GM18868 (cell line): ENCODE measurements around the gene AP5Z1.

Experiments
- ATAC-seq: cut with Tn5 transposase; IDR thresholded peaks from one replicate; pipeline ENCODE4 v1.9.1; 2021; ENCODE audit warnings: mild to moderate bottlenecking, moderate library complexity; ENCODE audit not compliant: unreplicated experiment

Gene AP5Z1

DNA sequence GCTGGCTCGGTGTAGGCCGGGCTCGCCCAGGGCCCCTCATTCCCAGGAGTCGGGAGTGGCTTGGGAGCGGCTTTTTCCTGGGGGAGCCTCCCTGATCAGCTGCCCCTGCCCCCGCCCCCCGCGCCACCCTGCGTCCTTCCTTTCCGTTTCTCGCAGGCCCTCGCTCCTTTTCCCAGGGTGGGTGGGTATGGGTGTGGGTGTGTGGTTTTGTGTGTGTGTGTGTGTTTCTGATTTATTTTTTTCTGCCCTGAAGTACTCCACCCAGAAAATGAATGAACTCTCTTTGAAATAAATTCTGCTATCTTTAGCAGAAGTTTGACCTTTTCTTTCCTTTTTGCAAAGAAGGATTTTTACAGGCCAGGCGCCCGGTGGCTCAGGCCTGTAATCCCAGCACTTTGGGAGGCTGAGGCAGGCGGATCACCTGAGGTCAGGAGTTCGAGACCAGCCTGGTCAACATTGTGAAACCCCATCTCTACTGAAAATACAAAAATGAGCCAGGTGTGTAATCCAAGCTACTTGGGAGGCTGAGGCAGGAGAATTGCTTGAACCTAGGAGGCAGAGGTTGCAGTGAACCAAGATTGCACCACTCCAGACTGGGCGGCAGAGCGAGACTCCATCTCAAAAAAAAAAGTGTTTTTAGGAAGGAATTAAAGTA, 30.0 kb upstream of the AP5Z1 start:
- ATAC-seq, result peak; percentile 33

DNA sequence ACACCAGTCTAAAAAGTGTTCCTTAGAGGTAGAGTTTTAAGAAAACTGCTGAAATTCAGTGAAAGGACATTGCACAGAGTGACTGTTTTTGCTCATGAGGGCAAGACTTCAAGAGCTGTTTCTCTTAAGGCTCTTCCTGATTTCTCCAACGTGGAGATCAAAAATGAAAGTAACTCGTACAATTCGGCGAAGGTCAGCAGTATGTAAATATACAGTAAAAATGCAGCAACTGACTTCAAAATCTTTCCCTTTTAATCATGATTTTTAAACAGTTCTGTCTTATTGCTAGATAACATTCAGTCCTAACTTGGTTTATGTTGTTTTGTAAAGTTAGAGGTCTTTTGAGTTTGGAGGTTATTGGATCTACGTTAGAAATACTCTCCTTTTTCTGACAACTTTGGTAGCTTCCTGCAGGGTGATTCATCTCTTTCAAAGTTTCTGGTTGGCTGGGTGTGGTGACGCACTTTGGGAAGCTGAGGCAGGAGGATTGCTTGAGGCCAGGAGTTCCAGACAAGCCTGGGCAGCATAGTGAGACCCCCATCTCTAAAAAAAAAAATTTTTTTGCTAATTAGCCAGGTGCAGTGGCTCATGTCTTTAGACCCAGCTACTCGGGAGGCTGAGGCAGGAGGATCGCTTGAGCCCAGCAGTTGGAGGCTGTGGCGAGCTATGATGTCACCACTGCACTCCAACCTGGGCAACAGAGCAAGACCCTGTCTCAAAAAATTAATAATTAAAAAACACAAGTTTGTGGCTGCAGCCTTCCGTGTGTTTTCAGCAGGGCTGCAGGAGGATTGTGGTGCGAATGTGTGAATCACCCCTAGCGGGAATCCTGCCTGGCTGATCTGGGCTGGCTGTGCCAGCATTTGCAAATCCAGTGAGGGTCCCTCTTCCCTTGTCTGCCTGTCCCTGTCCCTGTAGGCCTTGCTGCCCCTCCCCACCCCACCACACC, 29.2 kb upstream of the AP5Z1 start:
- ATAC-seq, result no peak

DNA sequence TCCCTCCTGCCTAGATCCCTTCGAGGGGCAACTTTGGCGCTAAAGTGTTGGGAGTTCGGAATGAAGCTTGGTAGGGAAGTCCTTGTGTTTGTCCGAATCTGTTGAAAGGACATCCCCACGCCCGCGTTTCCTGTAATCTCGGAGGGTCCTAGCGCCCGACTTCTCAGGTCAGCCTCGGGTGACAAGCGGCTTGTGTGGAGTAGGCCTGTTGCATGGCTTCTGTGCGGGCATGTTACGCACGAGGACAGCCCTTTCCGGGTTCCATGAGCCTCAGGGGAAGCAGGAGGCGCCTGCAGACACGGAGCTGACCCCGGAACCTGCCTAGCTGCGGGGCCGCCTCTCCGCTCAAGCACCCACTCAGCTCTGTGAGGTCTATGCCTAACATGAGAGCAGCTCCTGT, 28.4 kb upstream of the AP5Z1 start:
- ATAC-seq, result no peak

DNA sequence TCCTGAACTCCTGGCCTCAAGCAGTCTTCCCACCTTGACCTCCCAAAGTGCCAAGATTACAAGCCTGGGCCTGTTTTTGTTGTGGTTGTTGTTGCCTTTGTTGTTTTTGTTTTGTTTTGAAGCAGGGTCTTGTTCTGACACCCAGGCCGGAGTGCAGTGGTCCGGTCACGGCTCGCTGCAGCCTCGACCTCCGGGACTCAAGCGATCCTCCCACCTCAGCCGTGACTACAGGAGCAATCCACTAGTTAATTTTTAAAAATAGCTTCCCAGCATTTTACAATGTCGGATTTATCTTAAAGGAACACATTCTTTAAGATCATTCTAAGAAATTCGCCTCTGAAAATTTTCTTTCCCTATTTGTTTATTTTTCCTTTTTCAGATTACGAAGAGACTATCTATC, 27.7 kb upstream of the AP5Z1 start:
- no peak for ATAC-seq

DNA sequence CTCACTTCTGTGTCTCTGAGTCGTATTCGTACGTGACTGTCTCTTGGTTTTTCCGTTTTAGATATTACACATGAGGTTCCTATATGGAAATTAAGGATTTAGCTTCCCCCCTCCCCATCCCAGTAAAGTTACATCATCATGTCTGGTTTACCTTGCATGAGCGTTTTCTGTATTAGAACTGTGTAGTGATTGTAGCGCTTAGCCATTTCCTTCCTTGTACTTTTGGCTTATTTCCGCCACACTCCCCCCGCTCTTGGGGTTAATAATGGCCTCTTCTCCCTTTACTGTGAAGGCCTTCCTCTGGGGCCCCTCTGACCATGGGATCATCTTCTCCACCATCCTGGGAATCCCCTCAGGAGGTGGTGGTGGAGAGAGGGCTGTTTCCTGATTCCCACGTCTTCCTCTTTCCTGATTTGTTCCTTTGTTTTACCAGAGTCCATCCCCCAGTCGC, 27.2 kb upstream of the AP5Z1 start:
- no peak for ATAC-seq

DNA sequence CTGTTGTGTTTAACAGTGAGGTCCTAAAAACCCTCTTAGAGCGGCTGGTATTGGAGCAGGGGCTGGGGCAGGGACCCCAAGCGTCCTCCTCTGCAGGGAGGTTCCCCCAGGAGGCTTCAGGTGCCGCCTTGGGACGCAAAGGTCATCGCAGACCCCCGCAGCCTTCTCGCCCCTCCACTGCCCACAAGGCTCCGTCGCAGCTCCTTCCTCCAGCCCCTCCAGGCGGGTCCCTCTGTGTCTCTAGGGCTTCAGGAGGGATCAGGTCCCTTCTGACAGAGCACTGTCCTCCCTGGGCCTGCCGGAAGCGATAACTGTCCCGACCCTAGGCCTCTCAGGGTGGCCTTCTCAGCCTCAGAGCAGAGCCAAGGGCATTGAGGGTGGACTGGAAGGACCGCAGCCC, 26.1 kb upstream of the AP5Z1 start:
- ATAC-seq, result no peak

DNA sequence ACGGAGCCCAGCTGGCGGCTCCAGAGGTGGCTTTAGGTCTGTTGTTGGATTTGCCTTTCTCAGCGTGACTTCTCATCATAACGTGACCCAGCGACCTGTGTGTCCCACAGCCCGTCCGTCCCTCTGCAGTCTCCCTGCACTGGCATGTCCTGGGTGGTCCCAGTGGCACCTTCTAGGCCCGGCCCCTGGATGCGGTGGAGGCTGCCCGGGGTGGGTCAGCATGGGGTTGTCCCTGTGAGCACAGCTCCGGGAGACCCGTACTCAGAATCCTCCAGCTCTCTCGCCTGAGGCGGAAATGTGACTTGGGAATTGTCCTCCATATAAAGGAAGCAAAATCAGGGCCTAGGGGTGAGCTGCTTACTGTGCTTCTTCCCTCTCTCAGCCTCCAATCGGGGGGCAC, 25.6 kb upstream of the AP5Z1 start:
- no peak for ATAC-seq

DNA sequence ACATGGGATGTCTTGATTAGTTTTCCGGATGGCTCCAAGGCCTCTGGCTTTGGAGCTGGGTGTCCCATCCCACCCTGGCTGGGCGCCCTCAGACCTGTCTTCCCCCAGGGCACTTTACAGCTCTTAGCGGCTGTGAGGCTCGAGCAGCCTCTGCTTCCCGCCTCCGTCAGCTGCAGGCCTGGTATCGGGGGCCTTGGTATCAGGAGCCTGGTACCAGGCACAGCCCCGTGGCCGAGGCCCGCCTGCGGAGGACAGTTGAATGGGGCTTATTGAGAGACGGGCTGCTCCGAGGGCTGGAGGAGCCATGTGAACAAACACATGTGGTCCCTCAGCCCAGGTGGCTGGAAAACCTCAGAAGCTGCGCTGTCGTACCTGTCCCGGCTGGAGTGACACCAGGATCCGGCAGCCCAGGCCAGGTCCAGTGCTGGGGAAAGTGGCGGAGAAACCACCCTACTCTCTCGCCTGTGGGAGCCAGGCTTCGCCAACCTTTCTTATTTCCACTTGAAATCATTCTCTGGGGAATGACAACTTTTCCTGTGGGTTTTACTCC, 23.9 kb upstream of the AP5Z1 start:
- ATAC-seq, result no peak

DNA sequence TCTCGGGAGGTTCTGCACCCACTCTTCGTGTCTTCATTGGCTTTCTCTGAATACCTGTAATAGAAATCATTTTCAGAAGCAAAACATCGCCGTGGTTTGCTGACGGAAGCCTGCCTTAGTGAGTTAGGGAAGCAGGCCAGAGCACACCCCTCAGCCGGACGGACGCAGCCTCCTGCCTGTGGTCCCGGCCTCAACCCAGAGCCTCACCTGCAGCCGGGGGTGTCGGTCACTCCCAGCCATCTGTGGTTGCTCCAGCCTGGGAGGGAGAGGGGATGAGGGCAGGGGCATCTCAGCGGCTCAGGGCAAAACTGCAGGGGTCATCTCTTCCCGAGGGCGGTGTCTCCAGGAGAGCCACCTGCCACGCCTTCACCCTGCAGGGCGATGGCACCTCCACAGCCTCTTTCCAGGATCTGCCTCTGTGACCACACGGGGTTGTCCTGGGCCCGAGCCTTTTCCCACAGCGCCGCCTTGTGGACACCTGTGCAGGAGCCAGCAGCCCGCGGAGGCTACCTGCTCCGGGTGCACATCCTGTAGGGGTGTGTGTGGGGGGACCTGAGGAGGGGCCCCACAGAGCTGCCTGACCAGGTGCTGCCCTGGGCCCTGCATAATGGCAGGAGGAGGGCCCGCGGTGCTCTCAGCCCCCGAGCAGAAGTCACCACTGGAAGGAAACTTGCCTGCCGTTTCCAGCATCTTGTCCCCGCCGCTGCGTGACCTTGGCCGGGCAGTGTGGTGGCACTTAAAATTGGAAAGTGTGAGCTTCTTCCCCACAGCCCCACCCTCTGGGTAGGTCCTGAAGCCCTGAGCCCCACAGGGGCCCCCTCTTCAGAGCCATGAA, 21.6 kb upstream of the AP5Z1 start:
- ATAC-seq, result peak; percentile 89

DNA sequence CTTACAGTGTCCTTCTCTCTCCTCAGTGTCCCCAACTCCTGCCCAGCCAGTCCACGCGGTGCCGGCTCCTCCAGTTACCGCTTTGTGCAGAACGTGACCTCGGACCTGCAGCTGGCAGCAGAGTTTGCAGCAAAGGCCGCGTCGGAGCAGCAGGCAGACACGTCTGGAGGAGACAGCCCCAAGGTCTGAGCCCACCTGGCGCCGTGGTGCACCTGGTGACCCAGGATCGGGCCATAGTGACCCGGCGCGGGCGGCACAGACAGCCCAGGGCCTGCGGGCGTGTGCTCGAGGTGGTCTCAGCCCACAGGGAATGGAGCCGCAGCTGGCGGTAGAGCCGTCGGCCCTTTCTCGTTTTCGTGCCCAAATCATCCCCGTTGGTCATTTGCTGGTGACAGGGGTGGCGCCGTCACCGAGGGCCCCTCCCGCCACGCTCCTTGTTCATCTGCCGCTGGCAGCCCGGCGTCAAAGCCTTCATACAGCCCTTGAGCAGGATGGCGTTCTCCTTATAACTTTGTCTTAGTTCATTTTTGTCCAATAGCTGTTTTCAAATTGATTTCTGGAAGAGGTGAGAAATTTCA, 20.9 kb upstream of the AP5Z1 start:
- no peak for ATAC-seq

DNA sequence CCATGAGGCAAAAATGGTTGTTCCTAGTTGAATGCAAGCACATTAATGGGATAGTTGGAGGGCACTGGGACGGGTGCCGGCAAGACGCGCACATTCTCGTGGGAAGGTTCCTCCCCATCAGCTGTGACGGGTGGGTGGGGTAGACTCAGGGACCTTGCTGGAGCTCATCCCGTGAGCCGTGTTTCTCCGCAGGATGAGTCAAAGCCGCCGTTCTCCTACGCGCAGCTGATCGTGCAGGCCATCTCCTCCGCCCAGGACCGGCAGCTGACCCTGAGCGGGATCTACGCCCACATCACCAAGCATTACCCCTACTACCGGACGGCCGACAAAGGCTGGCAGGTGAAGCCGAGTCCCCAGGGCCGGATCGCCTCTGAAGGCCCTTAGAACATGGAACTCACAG, 20.4 kb upstream of the AP5Z1 start:
- no peak for ATAC-seq

DNA sequence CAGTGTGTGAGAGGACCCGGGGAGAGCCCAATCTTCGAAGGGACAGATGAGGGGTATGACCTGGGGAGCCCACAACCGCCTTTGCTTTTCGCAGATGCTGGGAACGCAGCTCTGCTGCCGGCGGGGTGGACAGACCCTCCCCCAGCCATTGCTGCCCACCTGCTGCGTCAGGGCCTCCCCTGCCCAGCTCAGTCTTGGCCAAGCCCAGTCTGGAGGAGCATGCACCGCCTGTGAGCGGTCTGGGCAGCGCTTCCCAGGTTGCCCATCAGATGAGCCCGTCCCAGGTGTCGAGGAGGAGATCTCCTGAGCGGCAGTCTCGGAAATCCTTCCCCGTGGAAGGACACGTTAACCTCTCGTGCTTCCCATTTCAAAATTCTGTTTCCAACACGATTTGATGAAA, 17.3 kb upstream of the AP5Z1 start:
- ATAC-seq, result no peak

DNA sequence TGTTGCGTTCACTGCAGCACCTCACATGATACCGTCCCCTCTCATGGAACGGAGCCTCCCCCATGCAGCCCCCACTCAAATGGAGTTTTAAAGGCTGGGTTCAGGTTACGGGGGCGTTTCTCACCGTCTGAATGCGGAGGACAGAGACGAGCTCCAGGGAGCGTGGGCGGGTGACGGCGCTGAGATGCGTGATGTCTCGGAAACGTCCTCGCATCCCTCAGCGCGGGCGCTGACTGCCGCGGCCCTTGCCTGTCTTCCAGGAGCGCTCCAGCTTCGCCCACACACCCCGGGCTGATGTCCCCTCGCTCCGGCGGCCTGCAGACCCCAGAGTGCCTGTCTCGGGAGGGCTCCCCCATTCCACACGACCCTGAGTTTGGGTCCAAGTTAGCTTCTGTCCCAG, 16.6 kb upstream of the AP5Z1 start:
- no peak for ATAC-seq

DNA sequence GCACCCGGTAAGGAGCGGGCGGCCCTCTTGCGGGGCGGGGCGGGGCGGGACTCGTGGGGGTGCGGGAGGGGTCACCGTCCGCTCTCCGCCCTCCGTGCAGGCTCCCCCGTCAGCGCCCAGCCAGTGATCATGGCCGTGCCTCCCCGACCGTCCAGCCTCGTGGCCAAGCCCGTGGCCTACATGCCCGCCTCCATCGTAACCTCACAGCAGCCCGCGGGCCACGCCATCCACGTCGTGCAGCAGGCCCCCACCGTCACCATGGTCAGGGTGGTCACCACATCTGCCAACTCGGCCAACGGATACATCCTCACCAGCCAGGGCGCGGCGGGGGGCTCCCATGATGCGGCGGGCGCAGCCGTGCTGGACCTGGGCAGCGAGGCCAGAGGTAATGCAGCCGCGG, 16.2 kb upstream of the AP5Z1 start:
- no peak for ATAC-seq

DNA sequence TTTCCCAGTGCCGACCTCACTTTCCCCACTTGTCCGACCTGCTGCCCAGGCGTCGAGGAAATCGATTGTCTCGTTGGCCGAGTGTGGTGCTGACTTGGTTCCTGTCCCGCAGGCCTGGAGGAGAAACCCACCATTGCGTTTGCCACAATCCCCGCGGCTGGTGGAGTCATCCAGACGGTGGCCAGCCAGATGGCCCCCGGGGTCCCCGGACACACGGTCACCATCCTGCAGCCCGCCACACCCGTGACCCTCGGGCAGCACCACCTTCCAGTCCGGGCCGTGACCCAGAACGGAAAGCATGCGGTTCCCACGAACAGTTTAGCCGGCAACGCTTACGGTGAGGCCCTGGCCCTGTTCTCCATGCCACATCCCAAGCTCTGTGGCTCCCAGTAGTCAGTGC, 14.5 kb upstream of the AP5Z1 start:
- no peak for ATAC-seq

DNA sequence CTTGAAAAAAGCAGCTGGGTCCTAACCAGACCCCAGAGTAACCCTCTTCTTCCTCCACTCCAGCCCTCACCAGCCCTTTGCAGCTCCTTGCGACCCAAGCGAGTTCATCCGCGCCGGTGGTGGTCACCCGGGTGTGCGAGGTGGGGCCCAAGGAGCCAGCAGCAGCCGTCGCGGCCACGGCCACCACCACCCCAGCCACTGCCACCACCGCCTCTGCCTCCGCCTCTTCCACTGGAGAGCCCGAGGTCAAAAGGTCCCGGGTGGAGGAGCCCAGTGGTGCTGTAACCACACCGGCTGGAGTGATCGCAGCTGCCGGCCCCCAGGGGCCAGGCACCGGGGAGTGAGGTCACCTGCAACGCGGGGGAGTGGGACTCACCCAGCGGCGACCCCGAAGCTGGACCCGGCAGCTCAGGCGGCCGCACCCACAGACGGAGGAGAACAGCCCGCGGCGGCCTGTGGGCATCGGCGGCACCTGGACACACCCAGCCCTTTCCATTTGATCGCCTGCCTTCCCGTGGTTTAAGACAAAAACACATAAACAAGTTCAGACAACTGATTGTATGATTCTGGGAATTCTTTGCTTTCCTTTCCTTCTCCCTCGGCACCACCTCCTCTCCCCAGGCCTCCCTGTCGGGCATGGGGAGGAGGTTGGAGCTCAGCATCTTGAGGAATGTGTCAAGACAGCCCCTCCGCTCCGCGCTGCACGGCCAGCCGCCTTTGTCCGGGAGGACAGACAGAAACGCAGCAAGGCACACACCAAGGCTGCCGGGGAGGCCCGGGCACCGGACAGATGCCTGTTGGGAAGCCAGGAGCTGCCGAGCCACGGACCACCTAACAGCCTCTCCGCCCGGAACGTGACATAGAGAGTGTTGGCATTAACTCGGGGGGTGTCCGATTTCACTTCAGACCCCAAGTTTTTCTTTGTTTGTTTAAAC, 13.0 kb upstream of the AP5Z1 start:
- no peak for ATAC-seq

DNA sequence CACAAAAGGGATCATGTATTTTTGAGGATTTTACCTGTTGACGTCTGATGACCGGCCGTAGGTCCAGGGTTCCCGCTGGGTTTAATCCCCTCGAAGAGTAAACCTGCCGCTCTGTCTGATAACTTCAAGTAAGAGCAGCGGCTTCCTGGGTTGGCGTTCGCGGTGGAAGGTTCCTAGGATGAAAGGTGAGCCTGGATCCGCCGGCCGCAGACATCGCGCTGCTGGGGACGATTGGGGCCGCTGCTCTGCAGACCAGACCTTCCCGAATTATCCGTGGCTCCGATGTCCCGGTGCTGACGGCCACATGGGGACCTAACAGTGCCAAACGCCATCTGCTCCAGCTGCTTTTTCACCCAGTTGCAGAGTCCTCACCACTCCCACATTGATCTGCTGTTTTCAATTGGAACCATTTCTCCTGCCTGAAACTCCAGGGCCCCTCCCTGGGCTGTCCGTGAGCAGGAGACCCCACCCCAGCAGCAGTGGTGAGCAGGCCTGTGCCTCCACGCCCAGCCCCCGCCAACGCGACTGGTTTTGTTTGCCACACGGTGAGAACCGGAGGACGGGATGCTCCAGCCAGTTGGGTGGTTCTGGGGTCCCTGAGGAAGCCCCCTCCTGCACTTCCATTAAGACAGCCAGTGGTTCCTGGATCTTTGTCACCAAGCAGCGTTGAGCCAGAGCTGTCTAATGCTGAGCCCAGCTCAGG, 12.2 kb upstream of the AP5Z1 start:
- no peak for ATAC-seq

DNA sequence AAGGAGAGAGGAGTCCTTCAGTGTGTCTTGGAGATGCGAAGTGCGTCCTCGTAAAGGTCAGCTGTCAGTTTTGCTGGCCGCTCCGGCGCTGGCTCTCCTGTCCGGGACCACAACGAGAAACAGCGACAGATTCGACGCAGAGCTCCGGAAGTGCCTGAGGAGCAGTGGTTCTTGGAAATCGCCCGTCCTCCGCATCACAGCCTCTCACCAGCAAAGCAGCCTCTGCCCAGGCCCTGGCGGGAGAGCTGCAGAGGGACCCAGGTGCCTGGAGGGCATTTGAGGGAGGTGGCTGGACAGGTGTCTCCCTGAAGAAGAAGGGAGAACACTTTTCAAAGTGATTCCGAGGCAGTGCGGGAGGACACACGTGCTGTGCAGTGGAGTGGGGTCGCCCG, 11.6 kb upstream of the AP5Z1 start:
- ATAC-seq, result no peak

DNA sequence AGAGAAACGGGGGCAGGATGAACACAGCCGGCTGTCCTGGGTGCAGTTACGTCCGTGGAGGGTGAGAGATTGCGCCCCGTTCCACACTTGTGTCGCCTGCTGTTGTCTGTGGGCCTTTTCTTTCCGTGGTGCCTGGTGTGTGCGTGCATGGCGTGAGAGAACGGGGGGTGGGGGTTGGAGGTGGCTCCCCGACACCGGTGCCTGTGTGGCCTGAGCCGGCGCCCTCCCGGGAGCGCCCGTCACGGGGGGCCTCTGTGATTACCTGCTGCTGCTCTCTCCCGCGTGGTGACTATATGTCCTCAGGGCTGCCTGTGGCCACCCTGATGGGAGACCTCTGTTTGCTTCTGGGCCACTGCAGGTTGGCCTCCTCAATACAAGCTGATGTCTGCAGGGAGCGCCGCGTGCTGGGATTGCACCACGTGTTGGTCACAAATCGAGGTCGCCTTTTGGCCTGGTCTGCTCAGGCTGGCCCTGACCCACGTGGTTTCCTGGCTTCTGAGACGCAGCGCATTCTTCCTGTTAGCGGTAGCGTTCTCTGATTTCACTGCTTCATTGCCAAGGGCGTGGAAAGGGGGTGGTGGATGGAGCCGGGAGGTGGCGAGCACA, 10.9 kb upstream of the AP5Z1 start:
- ATAC-seq, result no peak
